GM12878 (cell line): Measurements from ENCODE around the gene BOD1L1. TPM values are rescaled to one million over a fixed set of nuclear protein-coding genes. Genes with fewer than 3 reads are reported as not detected.

Experiments
- ATAC-seq: fragments of 200-7000 bp; cut with Tn5 transposase; 3 replicates; pipeline ENCODE4 v1.9.1; 2020; ENCODE audit warnings: mild to moderate bottlenecking, moderate library complexity
- BruUV-seq: library from RNA; stranded (reverse); fragments of 400-500 nt; replicated peaks from 2 replicates; lab custom pipeline; 2021; lab: Mats Ljungman, UMichigan
- CTCF ChIA-PET: fragments of 300-600 bp; sonication (Branson Sonifier 250); formaldehyde crosslinking; extraction: SDS; loops from one replicate; lab custom pipeline; 2021; ENCODE audit warnings: inconsistent platforms; lab: Yijun Ruan, JAX
- POLR2A ChIA-PET: fragments of 350-600 bp; formaldehyde crosslinking; extraction: SDS; loops from one replicate; lab custom pipeline; 2021; ENCODE audit warnings: inconsistent platforms; lab: Charles Lee
- RAD21 ChIA-PET: fragments of 300-600 bp; sonication (Branson Sonifier 250); formaldehyde crosslinking; loops from one replicate; lab custom pipeline; 2023; ENCODE audit warnings: antibody characterized with exemption; ENCODE audit not compliant: unreplicated experiment; lab: Charles Lee
- SMC1A ChIA-PET: fragments of 300-600 bp; sonication (Branson Sonifier 250); formaldehyde crosslinking; loops from one replicate; lab custom pipeline; 2023; ENCODE audit not compliant: unreplicated experiment, uncharacterized antibody; lab: Charles Lee
- DNase-seq: peaks from one replicate; pipeline ENCODE4 v3.0.0-alpha.2; 2011; ENCODE audit warnings: low read depth, low spot score
- FAIRE-seq: peaks from 3 replicates; lab custom pipeline; 2011; peaks lifted over from hg19 to GRCh38; lab: Jason Lieb, UNC
- H2AFZ ChIP-seq: 2 replicates; pipeline ENCODE4 v1.6.0; 2011; ENCODE audit warnings: low read depth, low read length, control low read depth; ENCODE audit not compliant: control insufficient read depth
- H3K27ac ChIP-seq: 2 replicates; pipeline ENCODE4 v1.5.1; 2011; ENCODE audit warnings: control low read depth; ENCODE audit not compliant: control insufficient read depth, insufficient read depth
- H3K27me3 ChIP-seq, 2 experiments: replicated peaks in 1 of 2; 2 replicates each; pipeline versions ENCODE4 v1.6.0 to v1.6.1; 2011; ENCODE audit warnings: low read length in 1 of 2; ENCODE audit not compliant: control insufficient read depth in 2 of 2, insufficient read depth in 2 of 2
- H3K36me3 ChIP-seq, 2 experiments: 2 replicates each; pipeline ENCODE4 v1.5.1; 2011; ENCODE audit warnings: low read length in 1 of 2; ENCODE audit not compliant: control insufficient read depth in 2 of 2, insufficient read depth in 2 of 2
- H3K4me1 ChIP-seq: 2 replicates; pipeline ENCODE4 v1.6.1; 2011; ENCODE audit warnings: mild to moderate bottlenecking, low read length, moderate library complexity, mixed read lengths; ENCODE audit not compliant: control insufficient read depth, insufficient read depth
- H3K4me2 ChIP-seq: 2 replicates; pipeline ENCODE4 v1.6.0; 2011; ENCODE audit warnings: control low read depth; ENCODE audit not compliant: control insufficient read depth, insufficient read depth
- H3K4me3 ChIP-seq: fragments of 200-600 bp; sonication (generic); 2 replicates; pipeline ENCODE4 v1.5.1; 2016
- H3K79me2 ChIP-seq: 2 replicates; pipeline ENCODE4 v1.6.0; 2011; ENCODE audit warnings: low read length; ENCODE audit not compliant: control insufficient read depth, insufficient read depth
- H3K9ac ChIP-seq: 2 replicates; pipeline ENCODE4 v1.8.0; 2011; ENCODE audit warnings: low read length, control low read depth, mixed read lengths; ENCODE audit not compliant: control insufficient read depth, insufficient read depth
- H3K9me3 ChIP-seq: replicated peaks from 3 replicates; pipeline ENCODE4 v1.5.1; 2011; ENCODE audit warnings: mild to moderate bottlenecking, low read length; ENCODE audit not compliant: control insufficient read depth, insufficient read depth
- H4K20me1 ChIP-seq: 2 replicates; pipeline ENCODE4 v1.6.0; 2011; ENCODE audit not compliant: control insufficient read depth, insufficient read depth
- PBX3 ChIP-seq: IDR thresholded peaks from 2 replicates; pipeline ENCODE4 v1.6.1; 2011; ENCODE audit warnings: mild to moderate bottlenecking, low read depth, low read length, moderate library complexity; ENCODE audit not compliant: insufficient replicate concordance
- PKNOX1 ChIP-seq: fragments of 450-650 bp; IDR thresholded peaks from 2 replicates; pipeline ENCODE4 v1.6.1; 2016; ENCODE audit warnings: mild to moderate bottlenecking
- RELB ChIP-seq: fragments of 450-650 bp; IDR thresholded peaks from 2 replicates; pipeline ENCODE4 v1.6.1; 2017; ENCODE audit warnings: low read depth, mild to moderate bottlenecking, moderate library complexity
- RFX5 ChIP-seq: IDR thresholded peaks from 2 replicates; pipeline ENCODE4 v1.6.1; 2011; ENCODE audit warnings: low read depth, low read length, improper control_type of control experiment
- SKIL ChIP-seq: fragments of 450-650 bp; IDR thresholded peaks from 2 replicates; pipeline ENCODE4 v1.6.1; 2017; ENCODE audit warnings: mild to moderate bottlenecking, low read depth, inconsistent platforms; ENCODE audit not compliant: poor library complexity, severe bottlenecking
- TCF12 ChIP-seq: IDR thresholded peaks from 2 replicates; pipeline ENCODE4 v1.6.1; 2011; ENCODE audit warnings: low read depth, mild to moderate bottlenecking, low read length
- ZBTB4 ChIP-seq: fragments of 450-650 bp; formaldehyde crosslinking; IDR thresholded peaks from 2 replicates; pipeline ENCODE4 v1.4.0; 2022; ENCODE audit warnings: mild to moderate bottlenecking, moderate library complexity
- WGBS: methylation state at CpG from one replicate; pipeline ENCODE4 v1.1.6; 2016; ENCODE audit warnings: low lambda C conversion rate; ENCODE audit not compliant: insufficient replicate concordance, insufficient coverage; ENCODE audit errors: missing lambda C conversion rate; 5-methylcytosine and 5-hydroxymethylcytosine counted together
- in situ Hi-C: fragments of 300-500 bp; cut with MboI; formaldehyde crosslinking; loops from 9 replicates; pipeline ENCODE4 v1.14.3; 2018; ENCODE audit warnings: mixed read lengths
- intact Hi-C: fragments of 100-400 bp; cut with micrococcal nuclease; formaldehyde crosslinking; loops from one replicate; pipeline ENCODE4 v1.14.2; 2022; ENCODE audit not compliant: unreplicated experiment
- polyA plus RNA-seq, 11 experiments: library from polyadenylated mRNA; depleted of rRNA in 4 of 11; unstranded in 6 of 11; stranded (reverse) in 5 of 11; fragments of >200 nt; fragmentation: Nextera tagmentation in 4 of 11; fragmentation: Illumina TruSeq in 1 of 11; extraction: Ambion mirVana in 4 of 11; extraction: Trizol in 1 of 11; gene quantifications; 1 replicate in 1 of 11; 2 replicates in 10 of 11; pipeline versions ENCODE4 v1.2.1 to v1.2.3, GENCODE V29; 2011 to 2016; ENCODE audit warnings: inconsistent platforms in 2 of 11, missing spikeins in 2 of 11, low read depth in 1 of 11
- total RNA-seq, 4 experiments: library from RNA; depleted of rRNA in 3 of 4; stranded (reverse); fragments of >200 nt in 3 of 4; fragmentation: Illumina TruSeq in 1 of 4; extraction: Trizol in 1 of 4; gene quantifications; 2 replicates each; pipeline versions ENCODE4 v1.2.1 to v1.2.3, GENCODE V29; 2013 to 2021

The BOD1L1 gene
- total and polyA plus RNA-seq, 10 of the 15 experiments (the other 5 are each of a cell fraction or from before 2014, with no cell fraction given), result 6.8 to 41.6 (median 24.3) TPM

GRCh38 chr4:13544606-13545393, 82.7 kb downstream of the BOD1L1 start:
- CTCF ChIA-PET, result no interaction called here
- peak overlapping the region; percentile 17; the same call in 1 of the 2 replicates for H3K4me3 ChIP-seq
- peak; percentile 55 for ATAC-seq
- TF ChIP-seq SKIL, result no peak
- no peak for TF ChIP-seq RFX5
- no peak for TF ChIP-seq RELB
- no peak for TF ChIP-seq ZBTB4 (CRISPR knock-in tag)
- peak; percentile 96 for TF ChIP-seq PKNOX1
- TF ChIP-seq PBX3, result peak; percentile 91
- TF ChIP-seq TCF12, result no peak

More at GRCh38 chr4:13544606-13545393, 82.7 kb downstream of the BOD1L1 start:
- Histone ChIP-seq H4K20me1 (no peaks in the 10 kb centered on the region), H3K27ac (no peak overlapping the region), H3K79me2 (no peaks in the 10 kb centered on the region), H3K9ac (no peak overlapping the region), H3K36me3 (no peaks in the 10 kb centered on the region), H3K4me1 (peaks cover 3% of the 10 kb centered on the region; the same call in 1 of the 2 replicates), H2AFZ (peak overlapping the region; percentile 3; the same call in 1 of the 2 replicates), H3K4me2 (peak overlapping the region; percentile 71), H3K27me3 (peaks cover 24 to 35% of the 10 kb centered on the region in 2 experiments), H3K9me3 (no peaks in the 10 kb centered on the region; the same call in 2 of the 3 replicates)
- ChIA-PET SMC1A (no interaction called here), POLR2A (no interaction called here), RAD21 (interaction anchor here (0.9 kb wide), 1 partner anchor 692 kb away, joined by 3 read pairs; no protein-coding TSS in a partner anchor)
- 30% methylated on average over 37 of the region's 54 CpGs for WGBS
- no peak for DNase-seq
- FAIRE-seq, result no peak
- intact Hi-C loops, result loop anchor here (10.0 kb wide), 1 partner anchor 470 kb away; no protein-coding TSS in a partner anchor
- in situ Hi-C loops, result loop anchor here (5.0 to 25.0 kb wide), 3 partner anchors 692 to 1782 kb away; no protein-coding TSS in a partner anchor
- BruUV-seq, result no TSS peak
